CD4-positive, alpha-beta T cell treated with Interferon gamma for 1 hour (primary cell): ENCODE measurements around the gene SPSB2.
"Not testable (repeated sequence)": the region's sequence is repeated elsewhere in the genome, so short reads cannot be mapped to it uniquely, and the experiment has no call there.

Source experiments
- DNase-seq: peaks from one replicate; pipeline ENCODE4 v3.0.0-alpha.2; 2020

Gene SPSB2

GRCh38 chr12:6869049-6870021 is 3.8 kb downstream of the SPSB2 start:
- peak; percentile 79 for DNase-seq

DNA sequence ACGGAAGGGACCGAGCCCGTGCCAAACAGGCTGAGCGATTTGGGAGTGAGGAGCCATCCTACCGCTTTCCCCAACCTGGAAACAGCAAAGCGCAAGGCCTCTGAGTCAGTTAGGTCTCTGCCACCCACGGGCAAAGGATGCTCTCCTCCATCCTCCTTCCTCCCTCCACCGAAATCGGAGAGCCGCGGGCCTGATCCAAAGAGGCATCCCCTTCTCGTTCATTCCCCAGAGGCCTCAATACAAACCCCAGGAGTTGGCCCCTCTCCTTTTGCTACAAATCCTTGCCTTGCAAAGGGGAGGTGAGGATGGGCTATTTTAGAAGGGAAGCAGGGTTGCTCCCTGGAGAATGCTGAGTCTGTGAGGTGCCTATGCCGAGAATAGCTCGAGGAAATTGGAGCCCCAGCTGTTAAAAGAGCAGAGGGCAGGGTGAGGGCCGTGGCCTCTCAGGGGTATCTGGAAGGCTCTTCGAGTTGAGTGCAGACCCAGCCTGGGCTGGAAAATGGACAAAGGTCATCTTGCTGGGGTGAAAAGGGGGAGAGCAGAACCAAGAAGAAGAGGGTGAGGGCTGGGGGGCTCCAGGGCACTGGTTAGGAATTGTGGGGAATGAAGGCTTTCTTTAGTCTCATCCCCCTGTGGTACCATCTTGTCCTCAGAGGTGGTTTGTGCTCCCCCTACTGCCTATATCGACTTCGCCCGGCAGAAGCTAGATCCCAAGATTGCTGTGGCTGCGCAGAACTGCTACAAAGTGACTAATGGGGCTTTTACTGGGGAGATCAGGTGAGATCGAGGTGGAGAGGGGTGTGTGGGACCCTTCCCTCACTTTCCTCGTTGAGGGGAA is 4.7 kb downstream of the SPSB2 start:
- no peak for DNase-seq

DNA sequence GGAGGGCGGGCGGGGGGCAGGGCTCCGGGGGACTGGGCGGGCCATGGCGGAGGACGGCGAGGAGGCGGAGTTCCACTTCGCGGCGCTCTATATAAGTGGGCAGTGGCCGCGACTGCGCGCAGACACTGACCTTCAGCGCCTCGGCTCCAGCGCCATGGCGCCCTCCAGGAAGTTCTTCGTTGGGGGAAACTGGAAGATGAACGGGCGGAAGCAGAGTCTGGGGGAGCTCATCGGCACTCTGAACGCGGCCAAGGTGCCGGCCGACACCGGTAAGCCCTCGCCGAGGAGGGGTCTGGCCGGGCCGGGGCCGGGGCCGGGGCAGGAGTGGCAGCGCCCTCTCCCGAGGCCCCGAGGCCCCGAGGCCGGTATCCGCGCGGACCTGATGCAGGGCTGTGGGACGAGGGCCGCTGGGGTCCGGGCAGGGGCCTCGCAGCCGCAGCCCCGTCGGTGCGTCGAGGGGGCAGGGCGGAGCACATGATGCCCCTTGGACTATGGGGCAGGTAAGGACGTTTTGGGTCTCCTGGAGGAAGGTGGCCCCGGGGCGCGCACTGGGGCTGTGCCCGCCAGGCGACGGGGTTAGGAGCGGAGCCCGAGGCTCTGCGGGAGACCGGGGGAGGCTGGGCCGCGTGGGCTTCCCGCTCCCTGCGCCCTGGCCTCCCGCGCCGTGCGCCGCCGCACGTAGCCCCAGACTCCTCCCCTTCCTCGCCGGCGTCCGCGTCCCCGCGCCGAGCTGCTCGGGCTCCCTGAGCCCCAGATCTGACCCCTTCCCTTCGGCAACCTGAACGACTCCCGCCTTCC is 5.5 kb downstream of the SPSB2 start, which contains the start of gene TPI1:
TPI1 (plus strand) TSS at position 119 of the 798 bp plus-strand sequence; CDS start at position 155, 36 bp downstream.
- peak; percentile 82 for DNase-seq

- no peak for DNase-seq
Observed at GRCh38 chr12:6866920-6867412, 6.1 kb downstream of the SPSB2 start.

- DNase-seq: no peak
Observed at GRCh38 chr12:6866163-6866919, 6.8 kb downstream of the SPSB2 start.

- not testable (repeated sequence) for DNase-seq
Observed at GRCh38 chr12:6865307-6865706, 7.8 kb downstream of the SPSB2 start.

GRCh38 chr12:6863586-6864321 is 9.3 kb downstream of the SPSB2 start:
- no peak for DNase-seq

DNA sequence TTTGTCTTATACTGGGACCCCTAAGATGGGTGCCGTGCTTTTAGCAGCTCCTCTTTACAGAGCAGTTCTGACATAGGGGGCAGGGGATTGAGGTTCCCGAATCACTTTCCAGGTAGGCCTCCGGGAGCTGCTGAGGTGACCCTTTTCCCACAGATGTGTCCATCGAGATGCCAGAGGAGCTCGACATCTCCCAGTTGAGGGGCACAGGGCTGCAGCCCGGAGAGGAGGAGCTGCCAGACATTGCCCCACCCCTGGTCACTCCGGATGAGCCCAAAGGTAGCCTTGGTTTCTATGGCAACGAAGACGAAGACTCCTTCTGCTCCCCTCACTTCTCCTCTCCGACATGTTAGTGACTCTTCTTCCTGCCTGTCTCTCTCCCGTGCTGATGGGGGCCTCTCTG is 10.1 kb downstream of the SPSB2 start:
- no peak for DNase-seq

GRCh38 chr12:6861391-6861790 is 11.7 kb downstream of the SPSB2 start:
- DNase-seq: no peak

DNA sequence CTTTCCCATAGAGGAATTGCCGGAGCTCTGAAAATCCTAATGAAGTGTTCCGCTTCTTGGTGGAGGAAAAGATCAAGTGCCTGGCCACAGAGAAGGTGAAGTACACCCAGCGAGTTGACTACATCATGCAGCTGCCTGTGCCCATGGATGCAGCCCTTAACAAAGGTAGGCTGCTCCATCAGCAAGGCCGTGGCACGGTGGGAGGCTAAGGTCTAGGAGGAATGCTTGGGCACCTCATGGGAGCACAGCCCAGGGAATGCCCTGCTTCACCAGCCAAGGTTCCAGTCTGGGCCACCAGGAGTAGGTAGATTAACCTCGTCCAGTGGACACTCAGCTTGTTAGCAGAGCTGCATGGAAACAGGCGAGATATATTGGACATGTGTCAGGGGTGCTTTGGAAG is 12.2 kb downstream of the SPSB2 start:
- no peak for DNase-seq

GRCh38 chr12:6860116-6860515 is 13.0 kb downstream of the SPSB2 start:
- DNase-seq: no peak

GRCh38 chr12:6858799-6859198 is 14.3 kb downstream of the SPSB2 start:
- DNase-seq: no peak

GRCh38 chr12:6855322-6855721 is 17.8 kb downstream of the SPSB2 start:
- no peak for DNase-seq

- DNase-seq: no peak
Observed at GRCh38 chr12:6854036-6854435, 19.1 kb downstream of the SPSB2 start.

- no peak for DNase-seq
Observed at GRCh38 chr12:6853626-6854025, 19.5 kb downstream of the SPSB2 start.

DNA sequence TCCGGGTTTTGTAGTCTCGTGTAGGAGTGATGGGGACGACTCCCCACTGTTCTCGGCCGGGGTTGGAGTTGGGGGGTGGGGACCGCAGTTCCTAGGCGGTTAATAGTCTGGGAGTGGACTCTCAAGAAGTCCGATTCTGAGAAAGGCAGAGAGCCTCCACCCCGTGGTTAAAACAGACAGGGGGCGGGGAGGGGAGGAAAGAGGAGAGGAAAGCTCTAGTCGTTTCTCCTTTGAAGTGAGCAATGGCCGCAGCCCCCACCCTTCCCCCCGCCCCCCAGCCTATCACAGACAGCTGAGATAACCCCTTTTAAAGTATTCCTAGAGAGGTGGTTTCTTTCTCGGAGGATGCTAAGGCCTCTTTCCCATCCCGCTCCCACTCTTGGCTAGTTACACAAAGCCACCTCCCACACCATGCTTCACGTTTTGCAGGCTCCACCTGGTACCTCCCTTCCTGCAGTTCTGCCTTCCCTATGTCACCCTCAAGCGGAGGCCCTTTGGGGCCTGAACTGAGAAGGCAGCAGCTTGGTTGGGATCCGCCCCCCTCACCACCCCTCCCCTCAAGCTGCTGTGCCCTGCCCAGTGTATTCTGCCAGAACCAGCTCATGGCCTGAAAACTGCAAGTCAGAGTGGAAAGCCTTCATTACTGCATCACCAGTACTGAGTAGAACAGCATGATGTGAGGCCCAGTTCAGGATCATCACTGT is 20.3 kb downstream of the SPSB2 start:
- DNase-seq: peak; percentile 44

GRCh38 chr12:6851921-6852650 is 21.0 kb downstream of the SPSB2 start, which contains the start of gene USP5:
Gene USP5 (plus strand): TSS chr12:6852150. CDS start chr12:6852180, 30 bp downstream.
- peak; percentile 99 for DNase-seq

- DNase-seq: peak; percentile 97
Observed at GRCh38 chr12:6851153-6851920, 21.8 kb downstream of the SPSB2 start, which contains the start of gene CDCA3. Gene CDCA3 (minus strand): TSS chr12:6851286. CDS start chr12:6850952, 334 bp downstream.

- DNase-seq: no peak
Observed at GRCh38 chr12:6850796-6851152, 22.3 kb downstream of the SPSB2 start.
